Cardiac fibroblast (primary cell): ENCODE measurements around the gene S100A9.

Experiments
- DNase-seq, 2 donors: peaks; one replicate each; pipeline versions ENCODE4 v3.0.0 to v3.0.0-alpha.2; 2010; ENCODE audit warnings: low read depth in 2 of 2
- H3K4me3 ChIP-seq, 2 donors: replicated peaks in 1 of 2; 1 replicate in 1 of 2; 2 replicates in 1 of 2; pipeline ENCODE4 v1.5.1; 2011; ENCODE audit warnings: low read depth in 2 of 2, low read length in 2 of 2, mild to moderate bottlenecking in 2 of 2, moderate library complexity in 1 of 2
- CTCF ChIP-seq: IDR thresholded peaks from one replicate; pipeline ENCODE4 v1.5.1; 2011; ENCODE audit warnings: low read depth, mild to moderate bottlenecking, low read length, inconsistent platforms

Gene S100A9

DNA sequence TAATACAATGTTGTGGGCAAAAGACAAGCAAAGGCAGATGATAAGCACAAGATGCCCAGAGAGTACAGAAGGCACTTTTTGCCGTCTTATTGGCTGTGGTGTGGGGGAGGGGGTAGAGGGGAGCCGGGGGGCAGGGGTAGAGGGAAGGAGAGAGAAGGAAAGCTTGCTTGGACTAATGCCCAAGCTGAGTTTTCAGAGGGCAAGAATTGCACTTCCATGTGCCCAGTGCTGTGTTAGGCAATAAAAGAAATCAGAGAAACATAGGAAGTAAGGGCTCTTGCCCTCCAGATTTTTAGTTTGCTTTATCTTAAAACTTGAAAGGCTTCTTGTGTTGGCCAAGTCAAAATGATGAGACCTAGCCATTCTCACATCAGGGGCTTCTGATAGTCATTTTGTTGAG, 9.4 kb downstream of the S100A9 start:
- no peak for DNase-seq
- H3K4me3 ChIP-seq = no peak overlapping the region
- TF ChIP-seq CTCF = no peak

DNA sequence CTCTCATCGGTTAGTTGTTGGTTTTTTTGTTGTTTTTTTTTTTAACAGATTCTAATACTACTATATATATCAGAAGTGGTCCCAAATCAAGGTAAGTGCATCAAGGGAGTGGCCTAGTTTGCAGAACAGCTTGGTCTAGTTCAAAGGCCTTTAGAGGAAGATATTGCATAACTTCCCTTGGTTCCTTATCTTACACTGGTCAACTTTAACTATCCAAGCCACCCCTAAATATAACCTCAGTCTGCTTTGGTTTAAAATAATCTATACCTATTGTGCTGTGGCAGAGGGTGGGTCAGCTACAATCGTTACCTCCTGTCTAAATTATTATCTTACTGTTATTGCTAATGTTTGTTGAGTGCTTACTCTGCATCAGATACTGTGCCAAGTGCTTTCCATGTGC, 10.8 kb downstream of the S100A9 start:
- no peak overlapping the region for H3K4me3 ChIP-seq
- TF ChIP-seq CTCF = no peak
- no peak for DNase-seq

- H3K4me3 ChIP-seq = no peak overlapping the region
- no peak for DNase-seq
- no peak for TF ChIP-seq CTCF
Observed at GRCh38 chr1:153370146-153370545, 12.5 kb downstream of the S100A9 start.

DNA sequence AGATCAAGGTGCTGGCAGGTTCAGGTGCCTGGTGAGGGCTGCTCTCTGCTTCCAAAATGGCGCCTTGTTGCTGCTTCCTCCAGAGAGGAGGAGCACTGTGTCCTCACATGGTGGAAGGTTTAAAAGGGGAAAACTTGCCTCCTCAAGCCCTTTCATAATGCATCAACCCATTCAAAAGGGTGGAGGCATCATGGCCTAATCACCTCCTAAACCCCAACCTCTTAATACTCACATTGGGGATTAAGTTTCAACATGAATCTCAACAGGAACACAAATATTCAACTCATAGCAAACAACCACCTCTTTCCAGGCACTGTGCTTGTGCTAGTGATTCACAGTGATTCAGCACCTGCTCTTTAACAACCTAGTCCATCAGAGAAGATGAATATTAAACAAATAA, 13.6 kb downstream of the S100A9 start:
- no peak overlapping the region for H3K4me3 ChIP-seq
- no peak for TF ChIP-seq CTCF
- no peak for DNase-seq

DNA sequence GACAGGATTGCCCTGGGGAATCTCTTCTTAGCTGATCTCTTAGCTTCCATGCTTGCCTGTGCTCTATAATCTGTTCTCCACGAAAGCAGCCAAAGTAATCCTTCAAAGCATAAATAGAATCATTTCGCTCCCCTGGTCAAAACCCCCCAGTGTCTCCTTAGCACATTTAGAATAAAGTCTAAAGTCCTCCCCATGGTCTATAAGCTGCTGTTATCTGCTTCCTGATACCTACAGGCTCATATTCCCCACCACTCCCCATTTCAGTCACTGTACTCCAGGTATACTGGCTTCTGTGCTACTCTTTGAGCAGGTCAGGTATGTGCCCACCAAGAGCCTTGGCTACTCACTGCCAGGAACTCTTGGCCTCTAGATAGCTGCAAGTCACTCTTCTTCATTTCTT, 14.9 kb downstream of the S100A9 start:
- no peak for TF ChIP-seq CTCF
- DNase-seq = no peak
- no peak overlapping the region for H3K4me3 ChIP-seq

DNA sequence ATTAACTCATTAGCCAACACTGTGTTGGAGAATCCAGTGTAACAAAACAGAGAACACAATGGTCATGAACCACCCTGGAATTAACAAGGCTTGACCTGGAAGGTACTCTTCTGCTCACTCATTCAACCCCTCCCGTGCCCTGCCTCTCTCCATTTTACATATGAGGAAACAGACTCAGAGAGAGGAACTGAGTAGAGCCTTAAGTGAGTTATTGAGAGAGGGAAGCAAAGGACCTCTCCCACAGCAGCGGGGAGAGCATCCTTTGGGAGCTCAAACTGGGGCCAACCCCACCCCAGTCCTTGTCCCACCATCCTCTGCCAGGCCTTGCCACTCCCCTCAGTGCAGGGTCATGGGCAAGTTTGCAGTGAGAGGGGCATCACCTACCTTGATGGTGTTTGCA, 16.4 kb downstream of the S100A9 start:
- no peak overlapping the region for H3K4me3 ChIP-seq
- TF ChIP-seq CTCF = no peak
- no peak for DNase-seq

- DNase-seq = peak; percentile 69 to 85
- TF ChIP-seq CTCF = no peak
Observed at GRCh38 chr1:153375511-153375910, 17.9 kb downstream of the S100A9 start, which contains the start of gene S100A12. TSS of gene S100A12 (minus strand) at chr1:153375621. CDS start at chr1:153374592, 1,029 bp downstream.

More at GRCh38 chr1:153375511-153375910, 17.9 kb downstream of the S100A9 start, which contains the start of gene S100A12:
- no peak within 1 kb of the TSS for H3K4me3 ChIP-seq
